HG03280 (cell line): ENCODE results near the gene PACSIN1.
"Not testable (repeated sequence)": the region's sequence is repeated elsewhere in the genome, so short reads cannot be mapped to it uniquely, and the experiment has no call there.

Experiments used
- ATAC-seq: cut with Tn5 transposase; IDR thresholded peaks from one replicate; pipeline ENCODE4 v1.9.1; 2021; ENCODE audit warnings: mild to moderate bottlenecking, moderate library complexity; ENCODE audit not compliant: unreplicated experiment

The PACSIN1 gene

GRCh38 chr6:34484899-34485298, 19.0 kb downstream of the PACSIN1 start:
- no peak for ATAC-seq

- ATAC-seq, result no peak
These were observed 19.6 kb downstream of the PACSIN1 start for GRCh38 chr6:34485321-34486060.

- ATAC-seq, result no peak
These were observed 20.3 kb downstream of the PACSIN1 start for GRCh38 chr6:34486106-34486740.

- ATAC-seq, result not testable (repeated sequence)
These were observed 21.0 kb downstream of the PACSIN1 start for GRCh38 chr6:34486886-34487285.

- no peak for ATAC-seq
These were observed 21.7 kb downstream of the PACSIN1 start for GRCh38 chr6:34487536-34487935.

- ATAC-seq, result no peak
These were observed 23.4 kb downstream of the PACSIN1 start for GRCh38 chr6:34489207-34489805.

- ATAC-seq, result no peak
These were observed 24.7 kb downstream of the PACSIN1 start for GRCh38 chr6:34490390-34491090.

GRCh38 chr6:34491091-34491430, 25.2 kb downstream of the PACSIN1 start:
- no peak for ATAC-seq

- no peak for ATAC-seq
These were observed 27.5 kb downstream of the PACSIN1 start for GRCh38 chr6:34493344-34493743.

GRCh38 chr6:34494973-34495372, 29.1 kb downstream of the PACSIN1 start:
- ATAC-seq, result no peak

GRCh38 chr6:34496103-34496685, 30.3 kb downstream of the PACSIN1 start:
- no peak for ATAC-seq

- ATAC-seq, result no peak
These were observed 31.5 kb downstream of the PACSIN1 start for GRCh38 chr6:34497411-34497810.

GRCh38 chr6:34506718-34507117, 40.8 kb downstream of the PACSIN1 start:
- no peak for ATAC-seq

- no peak for ATAC-seq
These were observed 42.5 kb downstream of the PACSIN1 start for GRCh38 chr6:34508425-34508824.

GRCh38 chr6:34509782-34510181, 43.9 kb downstream of the PACSIN1 start:
- ATAC-seq, result no peak

- ATAC-seq, result no peak
These were observed 44.4 kb downstream of the PACSIN1 start for GRCh38 chr6:34510299-34510698.

- no peak for ATAC-seq
These were observed 45.5 kb downstream of the PACSIN1 start for GRCh38 chr6:34511214-34511914.

GRCh38 chr6:34511915-34512737, 46.2 kb downstream of the PACSIN1 start:
- no peak for ATAC-seq

GRCh38 chr6:34512738-34513115, 46.9 kb downstream of the PACSIN1 start:
- ATAC-seq, result no peak

GRCh38 chr6:34513646-34514045, 47.8 kb downstream of the PACSIN1 start:
- ATAC-seq, result no peak
